Activated T-cell treated with anti-CD3 and anti-CD28 coated beads for 24 hours (primary cell): ENCODE results near the gene PPP1CA.
"Not testable (repeated sequence)": the region's sequence is repeated elsewhere in the genome, so short reads cannot be mapped to it uniquely, and the experiment has no call there.

ENCODE experiments used
- DNase-seq: peaks from one replicate; pipeline ENCODE4 v3.0.0-alpha.2; 2020; ENCODE audit warnings: low read depth

The PPP1CA gene

DNA sequence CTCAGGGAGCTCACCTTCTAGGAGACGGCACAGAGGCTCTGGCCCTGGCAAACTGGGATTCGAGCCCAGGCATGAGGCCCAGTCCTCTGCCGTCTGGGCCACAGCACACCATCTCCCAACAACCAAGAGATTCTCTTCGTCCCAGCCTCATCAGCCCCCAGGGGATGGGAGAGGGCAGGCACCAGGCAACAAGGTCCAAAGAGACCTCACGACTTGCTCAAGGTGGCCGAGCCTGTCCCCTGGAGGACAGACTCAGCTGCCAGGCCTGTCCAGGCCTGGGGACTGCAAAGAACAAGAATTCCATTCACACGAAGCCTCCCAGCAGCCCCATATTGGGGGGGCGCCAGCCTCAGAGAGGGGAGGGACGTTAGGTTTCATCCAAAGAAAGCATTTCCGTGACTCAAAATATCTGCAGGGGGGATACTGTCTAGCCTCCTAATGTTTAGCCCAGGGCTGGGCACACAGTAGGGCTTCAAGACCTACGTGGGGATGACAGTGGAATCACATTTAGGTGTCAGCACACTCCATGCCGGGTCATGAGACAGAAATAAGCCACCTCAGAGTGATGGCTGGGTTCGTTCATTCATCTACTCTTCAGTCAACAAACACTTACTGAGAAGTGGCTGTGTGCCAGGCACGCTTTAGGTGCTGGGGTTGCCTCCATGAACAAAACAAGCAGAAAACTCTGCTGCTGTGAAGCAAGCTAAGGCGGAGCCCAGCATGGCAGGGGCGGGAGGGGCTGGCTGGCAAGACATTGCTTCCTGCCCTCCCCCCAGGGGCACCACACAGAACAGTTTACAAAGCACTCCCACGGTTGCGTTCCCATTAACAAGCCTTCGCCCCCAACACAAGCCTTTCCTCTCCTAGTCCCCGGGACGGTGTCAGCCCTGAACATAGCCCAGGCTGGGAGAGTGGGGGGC is 15.0 kb upstream of the PPP1CA start:
- DNase-seq = no peak

DNA sequence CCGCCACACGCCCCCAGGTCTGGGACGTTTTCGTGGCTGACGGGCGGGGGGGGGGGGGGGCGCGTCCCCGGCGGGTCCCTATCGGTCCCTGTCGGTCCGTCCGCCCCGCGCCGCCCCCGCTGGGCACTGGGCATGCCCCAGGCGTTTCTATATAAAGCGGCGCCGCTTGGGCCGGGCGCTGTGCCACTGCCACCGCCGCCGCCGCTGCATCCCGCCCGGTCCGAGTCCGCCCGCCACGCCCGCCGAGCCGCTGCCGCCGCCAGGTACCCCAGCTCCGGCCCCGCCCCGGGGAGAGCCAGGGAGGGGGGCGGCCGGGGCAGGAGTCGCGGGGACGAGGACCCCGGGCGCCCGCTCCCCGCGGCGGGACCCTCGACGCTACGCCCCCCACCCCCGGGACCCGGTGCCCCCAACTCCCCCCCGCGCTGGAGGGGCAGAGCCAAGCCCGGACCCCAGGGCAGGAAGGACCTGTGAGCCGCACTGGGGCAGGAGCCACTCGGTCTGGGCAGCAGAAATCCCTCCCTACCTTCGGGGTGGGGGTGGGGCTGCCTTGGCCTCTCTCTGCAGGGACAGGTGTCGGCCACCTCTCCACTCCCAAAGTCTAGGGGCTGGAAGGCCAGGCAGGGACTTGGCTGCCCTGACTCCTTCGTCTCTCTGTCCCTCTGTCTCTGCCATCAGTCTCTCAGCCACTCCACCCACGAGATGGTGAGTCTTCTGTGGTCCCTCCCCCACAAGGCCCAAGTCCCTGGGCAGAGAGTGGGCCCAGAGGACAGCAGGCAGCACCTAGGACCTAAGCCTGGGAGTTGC is 14.0 kb upstream of the PPP1CA start, which contains the start of gene CARNS1:
Gene CARNS1 (plus strand): TSS at position 178 of the 804 bp plus-strand sequence. CDS start 522 bp downstream, at position 700.
- DNase-seq = no peak

DNA sequence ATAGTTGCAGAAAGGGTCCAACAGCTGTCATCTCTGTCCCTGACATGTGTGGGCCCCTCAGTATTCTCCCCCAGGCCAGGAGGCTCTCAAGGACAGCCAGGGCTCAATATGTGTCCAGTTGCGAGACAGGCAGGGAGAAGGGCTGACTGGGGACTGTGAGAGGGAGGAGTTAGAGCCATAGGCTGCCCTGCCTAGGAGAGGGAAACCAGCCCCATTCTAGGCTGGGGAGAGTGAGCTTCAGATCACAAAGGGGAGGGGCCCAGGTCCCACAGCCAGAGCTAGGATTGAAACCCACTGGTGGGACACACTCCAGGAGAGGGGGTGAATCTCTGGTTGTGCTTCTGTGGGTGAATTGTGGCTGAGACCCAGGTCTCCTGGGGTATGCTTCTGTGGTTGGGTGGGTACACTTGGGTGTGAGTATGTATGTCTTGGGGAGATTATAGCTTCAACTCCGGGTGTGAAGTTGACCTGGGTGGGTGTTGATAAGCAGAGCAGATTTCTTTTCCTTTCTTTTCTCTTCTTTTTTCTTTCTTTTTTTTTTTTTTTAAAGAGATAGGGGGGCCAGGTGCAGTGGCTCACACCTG is 11.7 kb upstream of the PPP1CA start:
- DNase-seq = no peak

DNA sequence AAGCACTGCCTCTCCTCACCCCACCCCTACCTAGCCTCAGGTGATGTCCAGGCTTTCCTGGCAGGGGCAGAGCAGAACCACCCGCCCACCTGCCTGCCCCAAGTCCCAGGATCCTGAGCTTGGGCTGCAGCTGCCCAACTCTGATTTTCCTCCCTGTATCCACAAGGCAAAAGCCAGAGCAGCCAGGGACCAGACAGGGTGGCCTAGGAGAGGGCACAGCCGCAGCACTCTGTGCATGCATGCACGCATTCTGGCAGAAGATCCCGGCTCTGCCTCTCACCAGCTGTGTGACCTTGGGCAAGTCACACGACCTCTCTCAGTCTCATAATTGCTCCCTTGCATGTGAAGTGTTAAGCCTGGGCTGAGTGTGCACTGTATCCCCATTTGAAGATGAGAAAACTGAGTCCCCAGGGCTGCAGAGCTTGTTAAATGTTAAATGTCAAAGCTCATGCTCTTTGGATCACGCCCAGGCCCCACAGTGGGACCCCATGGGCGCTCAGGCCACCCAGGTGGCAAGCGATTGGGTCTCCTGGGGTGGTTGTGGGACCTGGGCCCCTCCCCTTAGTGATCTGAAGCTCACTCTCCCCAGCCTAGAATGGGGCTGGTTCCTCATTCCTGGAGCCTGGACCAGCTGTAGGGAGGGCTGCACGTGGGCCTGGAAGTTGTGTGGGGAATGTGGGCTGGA is 11.0 kb upstream of the PPP1CA start:
- no peak for DNase-seq

DNA sequence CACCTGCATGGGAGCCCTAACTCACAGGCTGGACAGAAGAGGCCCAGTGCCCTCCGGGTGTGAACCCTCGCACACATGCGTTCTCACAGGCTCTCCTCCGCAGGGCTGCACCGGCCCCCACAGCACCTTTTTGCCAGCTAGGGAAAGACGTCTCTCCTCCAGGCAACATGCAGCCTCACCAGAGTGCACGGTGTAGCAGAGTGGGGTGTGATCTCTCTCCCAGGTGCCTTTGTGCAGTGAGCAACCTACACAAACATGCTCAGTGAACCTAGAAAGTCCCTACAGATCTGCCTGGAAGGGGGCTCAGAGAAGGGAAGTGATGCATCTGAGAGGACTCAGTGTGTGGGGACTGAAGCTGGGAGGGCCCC is 10.1 kb upstream of the PPP1CA start:
- DNase-seq = no peak

DNA sequence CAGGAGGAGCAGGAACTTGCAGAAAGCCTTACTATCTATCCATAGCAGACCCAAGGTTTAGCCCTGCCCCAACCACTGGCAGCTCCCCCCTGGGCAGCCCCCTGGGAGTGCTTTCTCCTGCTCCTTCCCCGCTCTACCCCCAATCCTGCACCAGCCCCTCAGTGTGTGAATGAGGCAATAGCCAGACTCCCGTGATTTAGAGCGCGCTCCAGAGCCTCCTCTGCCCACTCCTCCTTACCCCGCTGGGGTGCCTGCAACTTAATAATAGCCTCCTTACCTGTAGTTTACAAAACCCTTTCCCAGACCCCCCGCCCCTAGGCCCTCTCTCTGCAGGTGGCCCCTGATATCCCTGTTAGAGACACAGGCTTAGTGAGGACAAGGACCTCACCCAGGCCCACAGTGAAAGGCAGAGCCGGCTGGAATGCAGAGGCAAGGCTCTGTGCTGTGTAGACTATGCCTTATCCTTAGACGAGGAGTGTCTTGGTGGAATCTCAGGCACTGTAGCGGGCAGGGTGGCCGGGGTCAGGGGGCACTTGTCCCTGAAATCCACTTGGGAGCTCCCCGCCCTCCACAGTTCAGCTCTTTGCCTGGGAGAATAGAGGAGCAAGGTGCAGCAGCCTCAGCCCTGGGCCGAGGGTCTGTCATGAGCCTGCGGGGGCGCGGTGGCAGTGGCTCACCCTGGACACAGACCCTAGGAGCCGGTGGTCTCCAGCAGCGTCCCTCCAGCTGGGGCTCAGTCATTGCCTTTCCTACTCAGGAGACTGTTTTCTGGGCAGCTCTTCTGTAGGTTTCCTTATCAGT is 9.5 kb upstream of the PPP1CA start:
- no peak for DNase-seq

DNA sequence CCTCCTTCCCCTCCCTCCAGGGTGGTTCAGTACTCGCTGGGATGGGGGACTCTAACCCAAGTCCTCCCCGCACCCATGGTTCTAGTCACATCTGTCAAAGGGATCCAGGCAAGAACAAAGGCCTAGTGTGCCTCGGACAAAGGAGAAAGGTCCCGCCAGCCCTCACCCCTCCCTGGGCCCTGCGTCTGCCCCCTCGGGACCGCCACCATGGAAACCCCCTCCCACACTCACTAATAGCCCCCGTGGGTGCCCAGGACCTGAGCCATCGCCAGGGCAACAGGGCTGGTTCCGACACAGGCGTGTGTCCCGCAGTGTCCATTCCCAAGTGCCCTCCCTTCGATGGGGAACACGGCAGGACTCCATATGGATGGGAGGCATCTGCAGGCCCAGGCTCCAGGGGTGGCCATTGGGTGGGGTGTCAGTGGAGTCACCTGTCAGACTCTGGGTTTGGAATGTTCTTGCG is 8.7 kb upstream of the PPP1CA start:
- DNase-seq = no peak

DNA sequence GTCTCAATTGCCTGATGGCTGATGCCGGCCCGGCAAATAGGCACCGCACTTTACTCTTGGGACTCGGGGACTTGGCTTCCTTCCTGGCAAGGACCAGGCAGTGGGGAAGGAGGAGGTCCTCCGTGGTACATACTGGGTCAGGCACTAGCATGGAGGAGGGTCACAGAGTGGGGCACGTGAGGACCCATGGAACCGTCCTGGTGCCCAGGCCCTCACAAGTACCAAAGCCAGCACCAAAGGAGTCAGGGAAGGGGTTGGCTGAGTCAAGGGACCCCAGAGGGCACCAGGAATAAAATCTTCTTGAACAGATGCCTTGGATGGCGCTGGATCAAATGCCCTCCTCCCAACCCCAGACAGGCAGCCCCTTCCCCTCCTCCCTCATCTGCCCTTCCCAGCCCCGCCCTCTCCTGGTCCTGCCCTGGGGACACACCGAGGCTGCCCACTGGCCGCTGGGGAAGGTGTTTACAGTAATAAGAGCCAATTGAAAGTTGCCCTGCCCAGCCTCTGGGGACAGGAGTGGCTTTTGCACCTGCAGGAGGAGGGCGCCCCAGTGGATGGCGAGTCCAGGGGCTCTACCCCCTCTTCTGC is 8.2 kb upstream of the PPP1CA start:
- DNase-seq = no peak

DNA sequence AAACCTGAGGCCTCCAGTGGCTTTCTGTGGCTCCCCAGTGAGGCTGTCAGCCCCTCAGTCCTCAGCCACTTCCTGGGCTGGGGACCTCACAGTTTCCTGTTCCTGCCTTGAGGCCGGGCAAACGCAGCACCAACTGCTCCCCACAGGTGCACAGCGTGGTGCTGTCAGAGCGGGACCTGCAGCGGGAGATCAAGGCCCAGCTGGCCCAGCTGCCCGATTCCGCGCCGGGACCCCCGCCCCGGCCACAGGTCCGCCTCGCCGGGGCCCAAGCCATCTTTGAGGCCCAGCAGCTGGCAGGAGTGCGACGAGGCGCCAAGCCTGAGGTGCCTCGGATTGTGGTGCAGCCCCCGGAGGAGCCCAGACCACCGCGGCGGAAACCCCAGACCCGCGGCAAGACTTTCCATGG is 7.6 kb upstream of the PPP1CA start:
- peak; percentile 57 for DNase-seq

DNA sequence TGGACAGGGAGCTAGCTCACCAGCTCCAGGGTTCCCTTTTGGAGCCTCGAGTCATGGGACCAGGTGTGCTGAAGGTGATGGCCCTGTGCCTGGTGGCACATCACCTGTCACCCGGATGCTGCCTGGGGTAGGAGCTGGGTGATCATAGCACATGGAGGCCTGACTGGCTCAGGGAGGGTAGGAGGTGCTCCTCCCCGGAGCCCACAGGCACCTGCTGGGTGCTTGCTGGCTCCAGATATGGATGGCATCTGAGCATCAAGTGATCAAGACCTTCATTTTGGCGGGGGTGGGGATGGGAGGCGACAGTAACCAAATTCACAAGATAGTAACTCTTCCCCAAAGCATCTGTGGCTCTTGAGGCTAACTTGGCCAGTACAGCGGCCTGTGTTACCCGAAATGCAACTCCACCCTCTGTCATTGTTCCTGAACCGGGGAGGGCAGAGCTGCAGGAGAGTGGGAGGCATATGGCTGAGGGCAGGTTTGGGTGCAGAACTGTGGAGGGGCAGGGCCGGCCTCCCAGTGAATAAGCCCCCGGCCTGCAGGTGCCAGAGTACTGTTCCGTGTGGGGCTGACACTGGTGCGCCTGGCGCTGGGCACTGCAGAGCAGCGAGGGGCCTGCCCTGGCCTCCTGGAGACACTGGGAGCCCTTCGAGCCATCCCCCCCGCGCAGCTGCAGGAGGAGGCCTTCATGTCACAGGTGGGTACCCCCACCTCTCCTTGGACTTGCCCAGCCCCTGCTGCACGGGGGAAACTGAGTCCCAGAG is 7.0 kb upstream of the PPP1CA start:
- no peak for DNase-seq

DNA sequence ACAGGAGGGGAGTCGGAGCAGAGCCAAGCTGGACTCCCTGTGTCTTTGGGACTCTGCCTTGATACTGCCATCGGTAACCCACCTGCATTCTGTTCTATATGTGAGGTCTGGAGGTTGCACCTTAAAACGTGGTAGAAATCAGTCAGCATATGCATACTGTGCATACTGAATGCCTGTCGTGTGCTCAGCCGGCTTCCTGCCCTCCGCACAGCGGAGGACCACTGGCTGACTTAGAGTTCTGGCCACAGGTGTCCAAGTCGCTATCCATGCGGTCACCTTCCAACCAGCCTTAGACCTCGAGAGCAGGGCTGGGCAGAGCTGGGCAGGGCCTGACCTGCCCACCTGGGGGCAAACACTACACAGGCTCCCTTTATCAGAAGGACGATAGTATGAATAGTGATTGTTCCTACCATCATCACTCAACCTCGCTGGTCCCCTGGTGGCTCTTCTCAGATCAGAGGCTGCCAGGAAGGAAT is 6.1 kb upstream of the PPP1CA start:
- no peak for DNase-seq

DNA sequence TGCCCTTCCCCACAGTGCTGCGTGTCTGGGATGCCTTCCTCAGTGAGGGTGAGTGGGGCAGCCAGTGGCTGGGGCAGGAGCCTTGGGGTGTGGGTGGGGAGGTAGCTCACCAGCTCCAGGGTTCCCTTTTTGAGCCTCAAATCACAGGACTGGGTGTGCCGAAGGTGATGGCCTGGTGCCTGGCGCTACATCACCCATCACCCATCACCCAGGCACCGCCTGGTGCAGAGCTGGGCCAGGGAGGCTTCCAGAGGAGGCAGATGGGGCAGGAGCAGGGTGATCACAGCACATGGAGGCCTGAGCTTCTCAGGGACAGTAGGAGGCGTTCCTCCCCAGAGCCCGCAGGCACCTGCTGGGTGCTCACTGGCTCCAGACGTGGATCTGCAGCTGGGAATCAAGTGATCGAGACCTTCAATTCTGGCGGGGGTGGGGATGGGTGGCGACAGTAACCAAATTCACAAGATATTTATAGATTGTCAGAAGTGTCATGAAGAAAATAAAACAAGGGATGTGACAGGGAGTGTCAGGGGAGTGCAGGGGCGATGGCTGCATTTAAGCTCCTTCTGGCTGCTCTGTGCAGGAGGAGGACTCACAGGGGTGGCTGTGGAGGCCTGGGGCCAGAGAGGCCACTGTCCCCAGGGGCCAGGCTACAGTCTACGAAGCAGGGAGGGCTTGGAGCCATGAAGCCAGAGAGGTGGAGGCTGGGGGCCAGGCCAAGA is 5.5 kb upstream of the PPP1CA start:
- no peak for DNase-seq

DNA sequence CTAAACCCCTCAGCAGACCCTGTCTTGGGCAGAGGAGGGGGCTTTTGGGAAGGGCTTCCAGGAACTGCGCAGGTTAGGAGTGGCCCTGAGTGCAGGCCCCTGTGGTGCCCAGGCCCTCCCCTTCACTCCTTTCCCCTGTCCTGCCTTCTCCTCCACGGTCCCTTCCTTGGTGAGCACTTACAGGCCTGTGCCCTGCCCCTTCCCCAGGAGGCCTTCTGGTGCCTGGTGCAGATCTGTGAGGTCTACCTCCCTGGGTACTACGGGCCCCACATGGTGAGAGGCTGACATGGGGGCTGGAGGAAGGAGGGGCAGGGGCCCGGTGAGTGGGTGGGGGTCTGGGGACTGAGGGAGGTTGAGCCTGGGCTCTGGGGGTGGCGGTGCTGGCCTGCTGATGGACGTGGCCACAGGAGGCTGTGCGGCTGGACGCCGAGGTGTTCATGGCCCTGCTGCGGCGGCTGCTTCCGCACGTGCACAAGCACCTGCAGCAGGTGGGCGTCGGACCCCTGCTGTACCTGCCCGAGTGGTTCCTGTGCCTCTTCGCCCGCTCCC is 4.8 kb upstream of the PPP1CA start:
- no peak for DNase-seq

DNA sequence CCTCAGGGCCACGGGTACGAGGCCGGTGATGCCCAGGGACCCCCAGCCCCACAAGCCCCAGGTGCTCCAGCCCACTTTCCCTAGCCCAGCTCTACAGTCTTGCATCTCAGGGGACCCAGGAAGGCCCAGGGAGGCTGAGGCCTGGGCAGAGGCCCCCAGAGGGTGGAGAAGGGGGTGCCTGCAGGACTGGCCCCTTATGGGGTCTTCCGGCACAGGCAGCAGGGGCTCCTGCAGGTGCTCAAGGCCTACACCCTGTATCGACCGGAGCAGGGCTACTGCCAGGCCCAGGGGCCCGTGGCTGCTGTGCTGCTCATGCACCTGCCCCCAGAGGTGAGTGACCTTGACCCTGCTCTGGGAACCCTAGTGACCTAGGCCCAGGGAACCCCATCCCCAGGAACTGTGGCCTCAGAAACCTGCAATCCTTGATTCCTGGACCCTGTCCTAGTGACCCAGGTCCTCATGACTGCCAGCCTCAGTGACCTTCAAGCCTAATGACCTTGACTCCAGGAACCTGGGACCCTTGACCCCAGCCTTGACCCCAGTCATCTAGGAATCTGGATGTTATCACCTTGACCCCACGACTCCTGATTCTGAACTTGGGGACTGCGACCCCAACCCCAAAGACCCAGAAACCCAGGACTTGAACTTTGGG is 4.2 kb upstream of the PPP1CA start:
- no peak for DNase-seq

DNA sequence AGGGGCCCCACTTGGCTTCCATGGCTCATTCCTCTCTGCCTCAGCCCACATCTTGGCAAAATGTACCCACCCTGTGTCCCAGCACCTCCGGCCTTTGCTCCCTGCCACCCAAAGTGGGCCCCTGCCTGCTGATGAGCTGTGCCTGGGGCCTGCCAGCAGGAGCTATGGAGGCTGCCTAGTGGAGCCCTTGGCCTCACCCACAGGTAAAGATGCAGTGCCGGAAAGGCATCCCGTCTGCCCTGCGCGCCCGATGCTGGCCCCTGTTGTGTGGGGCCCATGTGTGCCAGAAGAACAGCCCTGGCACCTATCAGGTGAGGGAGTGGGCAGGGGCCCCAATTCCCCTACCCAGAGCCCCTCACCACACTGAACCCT is 3.5 kb upstream of the PPP1CA start:
- DNase-seq = no peak

DNA sequence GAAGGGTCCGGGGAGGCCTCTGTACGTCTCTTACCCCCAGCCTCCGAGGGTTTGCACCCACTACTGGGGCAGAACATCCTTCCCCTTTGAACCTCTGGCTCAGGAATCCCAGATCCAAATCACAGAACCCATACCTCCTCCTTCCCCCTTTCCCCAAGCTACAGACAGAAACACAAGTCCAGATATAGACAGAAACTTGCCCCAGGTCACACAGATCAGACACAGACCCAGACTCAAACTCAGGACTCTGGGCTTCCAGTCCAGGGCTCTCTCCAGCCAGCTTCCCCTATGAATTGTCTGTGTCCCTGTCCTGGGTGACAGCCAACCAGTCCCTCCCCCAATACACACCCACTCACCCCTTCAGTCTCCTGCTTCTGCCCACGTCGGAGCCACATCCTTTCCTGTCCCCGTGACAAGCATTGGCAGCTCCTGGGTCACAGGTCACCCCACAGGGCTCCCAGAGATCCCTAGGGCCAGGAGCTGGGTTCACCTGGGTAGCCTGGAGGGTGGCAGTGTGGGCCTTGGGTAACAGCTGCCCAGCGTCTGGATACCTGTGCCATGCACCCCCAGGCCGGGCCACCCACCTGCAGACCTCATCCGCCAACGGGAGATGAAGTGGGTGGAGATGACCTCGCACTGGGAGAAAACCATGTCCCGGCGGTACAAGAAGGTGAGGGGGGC is 3.0 kb upstream of the PPP1CA start:
- no peak for DNase-seq

DNA sequence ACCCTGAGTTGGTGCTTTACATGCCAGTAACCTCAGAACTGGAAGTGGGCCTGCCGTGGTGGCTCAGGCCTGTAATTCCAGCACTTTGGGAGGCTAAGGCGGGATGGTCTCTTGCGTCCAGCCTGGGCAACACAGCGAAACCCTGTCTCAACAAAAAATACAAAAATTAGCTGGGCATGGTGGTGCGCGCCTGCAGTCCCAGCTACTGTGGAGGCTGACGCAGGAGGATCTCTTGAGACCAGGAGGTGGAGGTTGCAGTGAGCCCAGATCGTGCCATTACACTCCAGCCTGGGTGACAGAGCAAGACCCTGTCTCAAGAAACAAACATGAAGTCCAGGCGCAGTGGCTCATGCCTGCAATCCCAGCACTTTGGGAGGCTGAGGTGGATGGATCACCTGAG is 1.4 kb upstream of the PPP1CA start:
- not testable (repeated sequence) for DNase-seq
